GM13976 (cell line): ENCODE data around the gene DHCR24.
"Not testable (repeated sequence)": the region's sequence is repeated elsewhere in the genome, so short reads cannot be mapped to it uniquely, and the experiment has no call there.

Source experiments
- DNase-seq: peaks from one replicate; pipeline ENCODE4 v3.0.0; 2012; ENCODE audit warnings: low spot score
- in situ Hi-C: fragments of 300-500 bp; cut with MboI; formaldehyde crosslinking; loops from one replicate; pipeline ENCODE4 v1.12.0; 2022; ENCODE audit warnings: low sequenced_read_pairs, mixed read lengths, inconsistent platforms; ENCODE audit not compliant: unreplicated experiment
- TF ChIP-seq, protein P1 (sequence below): IDR thresholded peaks from 2 replicates; pipeline ENCODE4 v1.5.1; 2012; ENCODE audit warnings: borderline replicate concordance, mild to moderate bottlenecking; ENCODE audit not compliant: insufficient read depth; ENCODE audit errors: extremely low read depth, missing control alignments, control extremely low read depth

DHCR24 gene

GRCh38 chr1:54885807-54886723, 930 bp downstream of the DHCR24 start:
- in situ Hi-C loops = no loop called here
- no peak for DNase-seq
- TF ChIP-seq, protein P1, sequence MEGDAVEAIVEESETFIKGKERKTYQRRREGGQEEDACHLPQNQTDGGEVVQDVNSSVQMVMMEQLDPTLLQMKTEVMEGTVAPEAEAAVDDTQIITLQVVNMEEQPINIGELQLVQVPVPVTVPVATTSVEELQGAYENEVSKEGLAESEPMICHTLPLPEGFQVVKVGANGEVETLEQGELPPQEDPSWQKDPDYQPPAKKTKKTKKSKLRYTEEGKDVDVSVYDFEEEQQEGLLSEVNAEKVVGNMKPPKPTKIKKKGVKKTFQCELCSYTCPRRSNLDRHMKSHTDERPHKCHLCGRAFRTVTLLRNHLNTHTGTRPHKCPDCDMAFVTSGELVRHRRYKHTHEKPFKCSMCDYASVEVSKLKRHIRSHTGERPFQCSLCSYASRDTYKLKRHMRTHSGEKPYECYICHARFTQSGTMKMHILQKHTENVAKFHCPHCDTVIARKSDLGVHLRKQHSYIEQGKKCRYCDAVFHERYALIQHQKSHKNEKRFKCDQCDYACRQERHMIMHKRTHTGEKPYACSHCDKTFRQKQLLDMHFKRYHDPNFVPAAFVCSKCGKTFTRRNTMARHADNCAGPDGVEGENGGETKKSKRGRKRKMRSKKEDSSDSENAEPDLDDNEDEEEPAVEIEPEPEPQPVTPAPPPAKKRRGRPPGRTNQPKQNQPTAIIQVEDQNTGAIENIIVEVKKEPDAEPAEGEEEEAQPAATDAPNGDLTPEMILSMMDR = no peak

GRCh38 chr1:54885237-54885679, 1.7 kb downstream of the DHCR24 start:
- TF ChIP-seq, protein P1 = no peak
- in situ Hi-C loops = no loop called here
- DNase-seq = no peak

DNA sequence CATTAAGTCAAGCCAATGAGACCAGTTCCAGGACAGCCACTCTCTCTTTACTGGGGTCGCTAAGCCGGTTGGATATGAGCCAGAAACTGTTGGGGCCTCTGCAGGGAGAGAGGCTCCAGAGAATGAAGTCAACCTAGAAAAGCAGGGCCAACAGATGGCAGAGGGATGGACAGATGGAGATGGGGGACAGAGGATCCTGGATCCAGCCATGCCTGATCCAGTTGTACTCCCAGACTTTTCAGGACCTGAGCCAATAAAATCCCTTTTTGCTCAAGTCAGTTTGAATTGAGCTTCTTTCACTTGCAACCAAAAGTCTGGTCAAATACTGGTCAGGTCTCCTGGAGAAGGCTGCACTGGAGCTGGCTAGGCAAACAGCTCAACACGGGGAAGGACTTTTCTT, 2.2 kb downstream of the DHCR24 start:
- DNase-seq = no peak
- TF ChIP-seq, protein P1 = no peak
- in situ Hi-C loops = no loop called here

- TF ChIP-seq, protein P1 = no peak
- DNase-seq = no peak
- in situ Hi-C loops = no loop called here
Observed at GRCh38 chr1:54884135-54884586, 2.8 kb downstream of the DHCR24 start.

- TF ChIP-seq, protein P1 = no peak
- in situ Hi-C loops = no loop called here
- DNase-seq = no peak
Observed at GRCh38 chr1:54883349-54884102, 3.5 kb downstream of the DHCR24 start.

DNA sequence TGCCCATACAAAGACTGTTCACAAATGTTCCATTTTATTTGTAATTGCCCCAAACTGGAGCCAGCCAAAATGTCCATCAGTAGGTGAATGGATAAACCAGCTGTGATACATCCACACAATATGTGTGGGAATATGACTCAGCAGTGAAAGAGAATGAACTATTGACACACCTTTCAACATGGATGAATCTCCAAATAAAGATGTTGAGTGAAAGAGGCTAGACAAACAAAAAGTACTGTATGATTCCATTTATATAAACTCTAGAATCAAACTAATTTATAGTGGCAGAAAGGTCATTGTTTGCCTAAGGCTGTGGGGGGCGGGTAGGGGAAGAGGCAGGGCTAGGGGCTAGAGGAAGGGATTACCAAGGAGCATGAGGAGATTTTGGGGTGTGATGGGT, 4.5 kb downstream of the DHCR24 start:
- DNase-seq = no peak
- in situ Hi-C loops = no loop called here
- TF ChIP-seq, protein P1 = no peak

DNA sequence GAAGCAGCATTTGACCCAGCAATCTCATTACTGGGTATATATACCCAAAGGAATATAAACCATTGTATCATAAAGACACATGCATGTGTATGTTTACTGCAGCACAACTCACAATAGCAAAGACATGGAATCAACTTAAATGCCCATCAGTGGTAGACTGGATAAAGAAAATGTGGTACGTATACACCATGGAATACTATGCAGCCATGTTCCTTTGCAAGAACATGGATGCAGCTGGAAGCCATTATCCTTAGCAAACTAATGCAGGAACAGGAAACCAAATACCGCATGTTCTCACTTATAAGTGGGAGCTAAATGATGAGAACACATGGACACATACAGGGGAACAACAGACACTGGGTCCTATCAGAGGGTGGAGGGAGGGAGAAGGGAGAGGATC, 5.4 kb downstream of the DHCR24 start:
- in situ Hi-C loops, DNase-seq: not testable (repeated sequence)
